PC-3 (cell line): ENCODE results near the gene MRPL2.

ENCODE experiments used
- CTCF ChIP-seq: fragments of 300-600 bp; sonication (generic); conservative IDR thresholded peaks from 2 replicates; pipeline ENCODE4 v1.5.1; 2017; ENCODE audit warnings: antibody characterized with exemption, low read depth, mild to moderate bottlenecking, low read length
- EZH2 ChIP-seq: fragments of 300-600 bp; sonication (generic); IDR thresholded peaks from one replicate; pipeline ENCODE4 v1.6.1; 2017; ENCODE audit warnings: antibody characterized with exemption, mild to moderate bottlenecking, low read length; ENCODE audit not compliant: unreplicated experiment
- EZH2phosphoT487 ChIP-seq: fragments of 300-600 bp; sonication (generic); IDR thresholded peaks from 2 replicates; pipeline ENCODE4 v1.6.1; 2018; ENCODE audit warnings: mild to moderate bottlenecking, antibody characterized with exemption, low read length, borderline replicate concordance

GRCh38 chr6:43053545-43054205, 5.6 kb downstream of the MRPL2 start, which contains the start of gene CUL7:
- TF ChIP-seq EZH2phosphoT487, result no peak
- no peak for TF ChIP-seq CTCF
- no peak for TF ChIP-seq EZH2
